Hepatocyte (in vitro differentiated cells): ENCODE measurements around the gene TRAF3IP1.

Experiments
- EZH2 ChIP-seq: fragments of 200-600 bp; sonication (generic); IDR thresholded peaks from 2 replicates; pipeline ENCODE4 v1.6.1; 2016; ENCODE audit warnings: antibody characterized with exemption, mild to moderate bottlenecking, borderline replicate concordance
- TF ChIP-seq, protein P1 (sequence below): fragments of 200-600 bp; sonication (generic); IDR thresholded peaks from 2 replicates; pipeline ENCODE4 v1.5.1; 2016; ENCODE audit warnings: antibody characterized with exemption, mild to moderate bottlenecking; ENCODE audit not compliant: poor library complexity

DNA sequence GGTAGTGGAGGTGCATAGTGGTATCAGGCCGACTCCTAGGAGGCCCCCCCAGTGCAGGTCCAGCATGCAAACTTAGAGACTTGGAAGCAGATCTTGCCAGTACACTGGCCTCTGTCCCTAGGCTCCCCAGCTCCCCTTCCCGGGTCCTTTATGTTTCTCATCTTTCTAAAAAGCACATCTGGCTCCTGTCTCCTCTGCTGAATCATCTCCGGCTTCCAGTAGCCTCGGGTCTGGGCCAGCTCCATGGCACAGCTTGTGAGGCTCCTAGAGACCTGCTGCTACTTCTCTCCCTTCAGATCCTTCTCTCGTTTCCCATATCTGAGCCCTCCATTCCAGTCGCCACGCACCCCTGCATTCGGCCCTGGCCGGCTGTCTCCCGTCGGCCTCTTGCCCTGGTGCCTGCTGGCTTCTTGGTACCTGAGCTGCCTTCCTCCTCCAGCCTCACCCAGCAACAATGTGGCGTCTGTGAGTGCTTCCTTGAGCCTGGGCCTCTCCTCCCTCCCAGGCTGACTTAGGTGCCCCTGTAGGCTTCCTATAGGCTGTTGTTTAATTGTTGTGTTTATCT is 6.6 kb downstream of the TRAF3IP1 start:
- TF ChIP-seq, protein P1, sequence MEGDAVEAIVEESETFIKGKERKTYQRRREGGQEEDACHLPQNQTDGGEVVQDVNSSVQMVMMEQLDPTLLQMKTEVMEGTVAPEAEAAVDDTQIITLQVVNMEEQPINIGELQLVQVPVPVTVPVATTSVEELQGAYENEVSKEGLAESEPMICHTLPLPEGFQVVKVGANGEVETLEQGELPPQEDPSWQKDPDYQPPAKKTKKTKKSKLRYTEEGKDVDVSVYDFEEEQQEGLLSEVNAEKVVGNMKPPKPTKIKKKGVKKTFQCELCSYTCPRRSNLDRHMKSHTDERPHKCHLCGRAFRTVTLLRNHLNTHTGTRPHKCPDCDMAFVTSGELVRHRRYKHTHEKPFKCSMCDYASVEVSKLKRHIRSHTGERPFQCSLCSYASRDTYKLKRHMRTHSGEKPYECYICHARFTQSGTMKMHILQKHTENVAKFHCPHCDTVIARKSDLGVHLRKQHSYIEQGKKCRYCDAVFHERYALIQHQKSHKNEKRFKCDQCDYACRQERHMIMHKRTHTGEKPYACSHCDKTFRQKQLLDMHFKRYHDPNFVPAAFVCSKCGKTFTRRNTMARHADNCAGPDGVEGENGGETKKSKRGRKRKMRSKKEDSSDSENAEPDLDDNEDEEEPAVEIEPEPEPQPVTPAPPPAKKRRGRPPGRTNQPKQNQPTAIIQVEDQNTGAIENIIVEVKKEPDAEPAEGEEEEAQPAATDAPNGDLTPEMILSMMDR: no peak
- no peak for TF ChIP-seq EZH2
